Stimulated activated naive B cell treated with anti-CD40 and anti-IgM and Interleukin-4, amounts not matched to agents 10 μg/mL and 1 μg/mL and 100 μg/mL, for 72 hours (primary cell): ENCODE data around the gene AGPAT4.

Experiments
- ATAC-seq, 2 donors: fragments of 150-1000 bp; cut with Tn5 transposase; replicated peaks; 2 replicates each; pipeline ENCODE4 v1.10.0; 2021; ENCODE audit warnings: moderate library complexity in 1 of 2
- DNase-seq: peaks from one replicate; pipeline ENCODE4 v3.0.0; 2021
- H3K27ac Mint-ChIP-seq: one replicate; pipeline ENCODE4 v1.8.0; 2022; ENCODE audit warnings: mild to moderate bottlenecking, mixed read lengths
- H3K27me3 Mint-ChIP-seq, 2 donors: one replicate each; pipeline ENCODE4 v1.8.0; 2022; ENCODE audit warnings: mixed read lengths in 2 of 2
- H3K36me3 Mint-ChIP-seq, 2 donors: one replicate each; pipeline ENCODE4 v1.8.0; 2022; ENCODE audit warnings: mixed read lengths in 2 of 2, mild to moderate bottlenecking in 1 of 2
- H3K4me1 Mint-ChIP-seq, 2 donors: one replicate each; pipeline ENCODE4 v1.8.0; 2022; ENCODE audit warnings: mixed read lengths in 2 of 2, mild to moderate bottlenecking in 1 of 2
- H3K4me3 Mint-ChIP-seq, 2 donors: one replicate each; pipeline ENCODE4 v1.8.0; 2022; ENCODE audit warnings: mild to moderate bottlenecking in 2 of 2, mixed read lengths in 2 of 2, moderate library complexity in 1 of 2
- H3K9me3 Mint-ChIP-seq, 2 donors: one replicate each; pipeline ENCODE4 v1.8.0; 2022; ENCODE audit warnings: mixed read lengths in 2 of 2, mild to moderate bottlenecking in 1 of 2

The AGPAT4 gene

GRCh38 chr6:161154796-161155335 is 119.0 kb downstream of the AGPAT4 start:
- no peak overlapping the region for H3K27ac Mint-ChIP-seq
- H3K36me3 Mint-ChIP-seq, result peaks cover 24 to 27% of the 10 kb centered on the region in 2 donors
- H3K9me3 Mint-ChIP-seq, result peaks cover 2 to 4% of the 10 kb centered on the region in 2 donors
- H3K27me3 Mint-ChIP-seq, result no peaks in the 10 kb centered on the region
- H3K4me3 Mint-ChIP-seq, result no peak overlapping the region
- ATAC-seq (no peak), DNase-seq (no peak)
- no peaks in the 10 kb centered on the region for H3K4me1 Mint-ChIP-seq

GRCh38 chr6:161153725-161154124 is 120.1 kb downstream of the AGPAT4 start:
- H3K27me3 Mint-ChIP-seq, result no peaks in the 10 kb centered on the region

GRCh38 chr6:161152907-161153662 is 120.8 kb downstream of the AGPAT4 start:
- Mint-ChIP-seq H3K27ac (no peak overlapping the region), H3K36me3 (peaks cover 21 to 23% of the 10 kb centered on the region in 2 donors), H3K4me3 (no peak overlapping the region), H3K4me1 (no peaks in the 10 kb centered on the region), H3K9me3 (peaks cover 2 to 4% of the 10 kb centered on the region in 2 donors), H3K27me3 (no peaks in the 10 kb centered on the region)
- no peak for DNase-seq
- ATAC-seq, result peak; percentile 74 to 77

More at GRCh38 chr6:161153725-161154124, 120.1 kb downstream of the AGPAT4 start:
- Mint-ChIP-seq H3K4me3 (no peak overlapping the region), H3K27ac (no peak overlapping the region), H3K36me3 (peaks cover 24 to 27% of the 10 kb centered on the region in 2 donors), H3K4me1 (no peaks in the 10 kb centered on the region), H3K9me3 (peaks cover 2 to 4% of the 10 kb centered on the region in 2 donors)
- no peak for DNase-seq
- no peak for ATAC-seq

GRCh38 chr6:161152527-161152862 is 121.4 kb downstream of the AGPAT4 start:
- Mint-ChIP-seq H3K36me3 (peaks cover 15 to 21% of the 10 kb centered on the region in 2 donors), H3K4me1 (no peaks in the 10 kb centered on the region), H3K4me3 (no peak overlapping the region), H3K27me3 (no peaks in the 10 kb centered on the region), H3K9me3 (peaks cover 2 to 4% of the 10 kb centered on the region in 2 donors), H3K27ac (no peak overlapping the region)
- DNase-seq (no peak), ATAC-seq (no peak)

- H3K27ac Mint-ChIP-seq, result peak overlapping the region; percentile 48
- H3K27me3 Mint-ChIP-seq, result no peaks in the 10 kb centered on the region
- H3K4me3 Mint-ChIP-seq, result no peak overlapping the region
Observed at GRCh38 chr6:161151660-161152526, 122.0 kb downstream of the AGPAT4 start.

GRCh38 chr6:161151059-161151645 is 122.7 kb downstream of the AGPAT4 start:
- peaks cover 12 to 22% of the 10 kb centered on the region in 2 donors for H3K36me3 Mint-ChIP-seq
- no peaks in the 10 kb centered on the region for H3K27me3 Mint-ChIP-seq
- DNase-seq (no peak), ATAC-seq (no peak)
- no peak overlapping the region for H3K4me3 Mint-ChIP-seq
- no peaks in the 10 kb centered on the region for H3K4me1 Mint-ChIP-seq
- H3K9me3 Mint-ChIP-seq, result no peaks in the 10 kb centered on the region
- H3K27ac Mint-ChIP-seq, result no peak overlapping the region

More at GRCh38 chr6:161151660-161152526, 122.0 kb downstream of the AGPAT4 start:
- H3K9me3 Mint-ChIP-seq, result peaks cover 1 to 2% of the 10 kb centered on the region in 2 donors
- DNase-seq (no peak), ATAC-seq (no peak)
- peaks cover 9 to 17% of the 10 kb centered on the region in 2 donors for H3K36me3 Mint-ChIP-seq
- no peaks in the 10 kb centered on the region for H3K4me1 Mint-ChIP-seq

- no peak overlapping the region for H3K4me3 Mint-ChIP-seq
- H3K27ac Mint-ChIP-seq, result no peak overlapping the region
- H3K4me1 Mint-ChIP-seq, result no peaks in the 10 kb centered on the region
- no peaks in the 10 kb centered on the region for H3K9me3 Mint-ChIP-seq
- H3K36me3 Mint-ChIP-seq, result peaks cover 12 to 22% of the 10 kb centered on the region in 2 donors
- DNase-seq, result no peak
- no peaks in the 10 kb centered on the region for H3K27me3 Mint-ChIP-seq
- no peak for ATAC-seq
Observed at GRCh38 chr6:161150566-161150965, 123.3 kb downstream of the AGPAT4 start.

GRCh38 chr6:161150136-161150535 is 123.7 kb downstream of the AGPAT4 start:
- H3K4me1 Mint-ChIP-seq, result no peaks in the 10 kb centered on the region
- H3K27ac Mint-ChIP-seq, result no peak overlapping the region
- H3K9me3 Mint-ChIP-seq, result no peaks in the 10 kb centered on the region
- H3K4me3 Mint-ChIP-seq, result no peak overlapping the region
- H3K27me3 Mint-ChIP-seq, result no peaks in the 10 kb centered on the region
- ATAC-seq, result no peak
- no peak for DNase-seq
- peaks cover 12 to 22% of the 10 kb centered on the region in 2 donors for H3K36me3 Mint-ChIP-seq

- DNase-seq, result no peak
- no peaks in the 10 kb centered on the region for H3K4me1 Mint-ChIP-seq
- H3K36me3 Mint-ChIP-seq, result peaks cover 22 to 42% of the 10 kb centered on the region in 2 donors
- no peaks in the 10 kb centered on the region for H3K27me3 Mint-ChIP-seq
- H3K9me3 Mint-ChIP-seq, result peaks cover 0 to 4% of the 10 kb centered on the region in 2 donors
- H3K4me3 Mint-ChIP-seq, result no peak overlapping the region
- H3K27ac Mint-ChIP-seq, result no peak overlapping the region
- ATAC-seq, result no peak
Observed at GRCh38 chr6:161143663-161144430, 130.0 kb downstream of the AGPAT4 start.

- Mint-ChIP-seq H3K27ac (no peak overlapping the region), H3K4me3 (no peak overlapping the region), H3K36me3 (peaks cover 22 to 42% of the 10 kb centered on the region in 2 donors), H3K4me1 (no peaks in the 10 kb centered on the region), H3K9me3 (peaks cover 0 to 4% of the 10 kb centered on the region in 2 donors), H3K27me3 (no peaks in the 10 kb centered on the region)
- DNase-seq (no peak), ATAC-seq (no peak)
Observed at GRCh38 chr6:161142957-161143296, 130.9 kb downstream of the AGPAT4 start.

GRCh38 chr6:161141173-161141572 is 132.7 kb downstream of the AGPAT4 start:
- Mint-ChIP-seq H3K27me3 (no peaks in the 10 kb centered on the region), H3K4me1 (peaks cover 4 to 10% of the 10 kb centered on the region in 2 donors), H3K27ac (no peak overlapping the region), H3K4me3 (no peak overlapping the region), H3K9me3 (peaks cover 0 to 4% of the 10 kb centered on the region in 2 donors), H3K36me3 (peaks cover 22 to 39% of the 10 kb centered on the region in 2 donors)
- DNase-seq (no peak), ATAC-seq (no peak)

GRCh38 chr6:161140554-161140875 is 133.3 kb downstream of the AGPAT4 start:
- no peaks in the 10 kb centered on the region for H3K27me3 Mint-ChIP-seq
- H3K4me3 Mint-ChIP-seq, result no peak overlapping the region
- H3K9me3 Mint-ChIP-seq, result peaks cover 0 to 4% of the 10 kb centered on the region in 2 donors
- H3K36me3 Mint-ChIP-seq, result peaks cover 24 to 45% of the 10 kb centered on the region in 2 donors
- no peak overlapping the region for H3K27ac Mint-ChIP-seq
- H3K4me1 Mint-ChIP-seq, result peaks cover 9 to 17% of the 10 kb centered on the region in 2 donors
- DNase-seq (no peak), ATAC-seq (no peak)

GRCh38 chr6:161139766-161140553 is 133.9 kb downstream of the AGPAT4 start:
- H3K36me3 Mint-ChIP-seq, result peaks cover 24 to 45% of the 10 kb centered on the region in 2 donors
- peaks cover 9 to 23% of the 10 kb centered on the region in 2 donors for H3K4me1 Mint-ChIP-seq
- no peak for DNase-seq
- no peak overlapping the region for H3K4me3 Mint-ChIP-seq
- no peaks in the 10 kb centered on the region for H3K27me3 Mint-ChIP-seq
- peaks cover 0 to 4% of the 10 kb centered on the region in 2 donors for H3K9me3 Mint-ChIP-seq
- ATAC-seq, result no peak
- no peak overlapping the region for H3K27ac Mint-ChIP-seq
